IMR-90 (cell line): ENCODE measurements around the gene C3AR1.

Experiments
- BHLHE40 ChIP-seq: fragments of 150-350 bp; IDR thresholded peaks from 2 replicates; pipeline ENCODE4 v1.6.1; 2016; ENCODE audit warnings: mild to moderate bottlenecking, low read depth, low read length
- TF ChIP-seq, protein P1 (sequence below): conservative IDR thresholded peaks from 2 replicates; pipeline ENCODE4 v1.5.1; 2012; ENCODE audit warnings: mild to moderate bottlenecking, low read depth, low read length, improper control_type of control experiment

DNA sequence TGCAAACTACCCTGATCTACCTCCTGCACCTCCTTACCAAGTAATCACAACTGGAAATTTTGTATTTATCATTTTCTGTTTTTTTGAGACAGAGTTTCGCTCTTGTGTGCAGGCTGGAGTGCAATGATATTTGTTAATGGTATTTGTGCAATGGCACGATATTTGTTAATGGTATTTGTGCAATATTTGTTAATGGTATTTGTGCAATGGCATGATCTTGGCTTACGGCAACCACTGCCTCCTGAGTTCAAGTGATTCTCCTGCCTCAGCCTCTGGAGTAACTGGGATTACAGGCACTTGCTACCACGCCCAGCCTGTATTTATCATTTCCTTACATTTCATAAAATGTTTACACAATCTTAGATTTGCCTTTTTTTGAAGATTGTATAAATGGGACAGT is 10.2 kb upstream of the C3AR1 start:
- TF ChIP-seq, protein P1, sequence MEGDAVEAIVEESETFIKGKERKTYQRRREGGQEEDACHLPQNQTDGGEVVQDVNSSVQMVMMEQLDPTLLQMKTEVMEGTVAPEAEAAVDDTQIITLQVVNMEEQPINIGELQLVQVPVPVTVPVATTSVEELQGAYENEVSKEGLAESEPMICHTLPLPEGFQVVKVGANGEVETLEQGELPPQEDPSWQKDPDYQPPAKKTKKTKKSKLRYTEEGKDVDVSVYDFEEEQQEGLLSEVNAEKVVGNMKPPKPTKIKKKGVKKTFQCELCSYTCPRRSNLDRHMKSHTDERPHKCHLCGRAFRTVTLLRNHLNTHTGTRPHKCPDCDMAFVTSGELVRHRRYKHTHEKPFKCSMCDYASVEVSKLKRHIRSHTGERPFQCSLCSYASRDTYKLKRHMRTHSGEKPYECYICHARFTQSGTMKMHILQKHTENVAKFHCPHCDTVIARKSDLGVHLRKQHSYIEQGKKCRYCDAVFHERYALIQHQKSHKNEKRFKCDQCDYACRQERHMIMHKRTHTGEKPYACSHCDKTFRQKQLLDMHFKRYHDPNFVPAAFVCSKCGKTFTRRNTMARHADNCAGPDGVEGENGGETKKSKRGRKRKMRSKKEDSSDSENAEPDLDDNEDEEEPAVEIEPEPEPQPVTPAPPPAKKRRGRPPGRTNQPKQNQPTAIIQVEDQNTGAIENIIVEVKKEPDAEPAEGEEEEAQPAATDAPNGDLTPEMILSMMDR = no peak
- no peak for TF ChIP-seq BHLHE40
